GM18873 (cell line): ENCODE results near the gene HUS1.
"Not testable (repeated sequence)": the region's sequence is repeated elsewhere in the genome, so short reads cannot be mapped to it uniquely, and the experiment has no call there.

Experiments used
- ATAC-seq: cut with Tn5 transposase; IDR thresholded peaks from one replicate; pipeline ENCODE4 v1.9.1; 2021; ENCODE audit warnings: mild to moderate bottlenecking, moderate library complexity, moderate number of reproducible peaks; ENCODE audit not compliant: unreplicated experiment, low FRiP score

HUS1 gene

GRCh38 chr7:47979145-47979831 is at the start of gene HUS1:
HUS1 (minus strand) TSS chr7:47979615; CDS start chr7:47979519, 96 bp downstream.
- ATAC-seq, result peak; percentile 97

GRCh38 chr7:48028938-48029337 is 49.5 kb upstream of the HUS1 start, which contains the start of gene SUN3:
SUN3 (minus strand) TSS chr7:48029107; CDS start chr7:48028938, 169 bp downstream.
- no peak for ATAC-seq

- no peak for ATAC-seq
Measured at GRCh38 chr7:48025624-48026023, 46.2 kb upstream of the HUS1 start.

DNA sequence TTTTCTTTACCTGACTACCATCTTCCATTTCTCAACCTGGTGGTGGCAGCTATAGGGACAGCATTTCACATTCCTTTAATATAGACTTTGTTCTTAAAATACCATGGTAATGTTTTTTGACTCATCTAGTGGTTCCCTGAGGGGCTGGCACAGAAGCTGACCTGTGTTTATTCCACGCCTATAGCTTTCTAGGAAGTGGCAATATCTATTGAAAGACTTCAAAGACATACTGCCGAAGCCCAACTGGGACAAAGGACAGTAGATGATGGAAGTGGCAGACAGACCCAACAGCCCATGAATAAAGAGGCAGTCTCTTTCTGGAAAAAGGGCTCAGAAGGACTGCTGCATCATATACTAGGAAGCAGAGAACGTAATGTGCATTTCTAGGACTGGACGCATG is 38.3 kb upstream of the HUS1 start:
- no peak for ATAC-seq

GRCh38 chr7:48016641-48017040 is 37.2 kb upstream of the HUS1 start:
- ATAC-seq, result no peak

GRCh38 chr7:48011951-48012350 is 32.5 kb upstream of the HUS1 start:
- no peak for ATAC-seq

- ATAC-seq, result no peak
Measured at GRCh38 chr7:48011323-48011722, 31.9 kb upstream of the HUS1 start.

DNA sequence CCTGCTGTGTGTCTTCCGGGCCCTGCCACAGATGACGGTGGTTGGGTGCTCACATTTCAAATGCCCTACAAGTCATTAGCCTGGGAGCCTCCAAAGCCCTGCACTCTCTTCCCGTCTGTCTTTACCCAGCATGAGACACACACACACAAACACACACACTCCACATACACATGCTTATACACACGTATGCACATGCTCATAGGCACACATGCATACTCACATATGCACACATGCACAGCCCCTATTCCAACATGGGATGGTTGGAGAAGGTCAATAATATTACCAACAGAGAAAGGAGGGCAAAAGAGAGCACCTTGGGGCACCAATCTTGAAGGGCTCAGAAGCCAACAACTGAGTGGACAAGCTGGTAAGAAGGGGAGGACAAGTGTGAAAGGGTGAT is 30.5 kb upstream of the HUS1 start:
- ATAC-seq, result no peak

DNA sequence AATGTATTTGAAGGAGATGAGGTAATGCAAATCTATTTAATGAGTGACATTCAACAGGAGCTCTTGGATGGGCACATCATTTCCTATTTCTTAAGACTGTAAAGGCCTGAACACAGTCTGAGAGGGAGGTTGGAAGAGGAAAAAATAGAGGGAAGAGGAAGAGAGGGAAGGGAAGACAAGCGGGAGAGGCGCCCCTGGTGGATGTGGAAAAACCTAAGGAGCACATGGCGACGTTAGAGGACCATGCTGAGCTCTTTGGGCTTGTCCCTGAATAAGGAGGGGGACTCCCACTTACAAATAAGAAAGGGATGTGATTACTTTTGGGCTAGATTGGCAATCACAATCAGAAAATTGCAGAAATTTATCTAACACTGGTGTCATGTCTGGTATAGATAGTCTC is 29.8 kb upstream of the HUS1 start:
- no peak for ATAC-seq

- no peak for ATAC-seq
Measured at GRCh38 chr7:48006866-48007265, 27.5 kb upstream of the HUS1 start.

GRCh38 chr7:48004638-48005037 is 25.2 kb upstream of the HUS1 start:
- peak; percentile 52 for ATAC-seq

GRCh38 chr7:48004032-48004431 is 24.6 kb upstream of the HUS1 start:
- no peak for ATAC-seq

DNA sequence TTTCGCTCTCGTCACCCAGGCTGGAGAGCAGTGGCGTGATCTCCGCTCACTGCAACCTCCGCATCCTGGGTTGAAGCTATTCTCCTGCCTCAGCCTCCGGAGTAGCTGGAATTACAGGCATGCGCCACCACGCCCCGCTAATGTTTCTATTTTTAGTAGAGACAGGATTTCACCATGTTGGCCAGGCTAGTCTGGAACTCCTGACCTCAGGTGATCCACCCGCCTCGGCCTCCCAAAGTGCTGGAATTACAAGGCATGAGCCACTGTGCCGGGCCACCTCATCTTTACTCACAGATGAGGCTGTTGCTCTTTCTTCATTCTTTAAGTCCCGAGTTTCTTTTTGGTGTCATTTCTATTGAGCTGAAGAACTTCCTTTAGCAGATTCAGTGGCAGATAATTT is 20.7 kb upstream of the HUS1 start:
- ATAC-seq, result not testable (repeated sequence)

DNA sequence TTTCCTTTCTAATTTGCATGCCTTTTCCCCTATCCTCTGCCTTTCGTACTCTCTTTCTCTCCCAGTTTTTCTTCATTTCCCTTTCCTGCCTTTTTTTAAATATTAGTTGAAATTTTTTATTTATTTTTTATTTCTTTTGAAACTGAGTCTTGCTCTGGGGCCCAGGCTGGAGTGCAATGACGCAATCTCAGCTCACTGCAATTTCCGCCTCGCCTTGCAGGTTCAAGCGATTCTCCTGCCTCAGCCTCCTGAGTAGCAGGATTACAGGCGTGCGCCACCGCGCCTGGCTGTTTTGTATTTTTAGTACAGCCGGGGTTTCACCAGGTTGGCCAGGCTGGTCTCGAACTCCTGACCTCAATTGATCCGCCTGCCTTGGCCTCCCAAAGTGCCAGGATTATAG is 20.0 kb upstream of the HUS1 start:
- ATAC-seq, result no peak

- ATAC-seq, result no peak
Measured at GRCh38 chr7:47992446-47992845, 13.0 kb upstream of the HUS1 start.

- ATAC-seq, result peak; percentile 97
Measured at GRCh38 chr7:47991741-47992311, 12.4 kb upstream of the HUS1 start.

DNA sequence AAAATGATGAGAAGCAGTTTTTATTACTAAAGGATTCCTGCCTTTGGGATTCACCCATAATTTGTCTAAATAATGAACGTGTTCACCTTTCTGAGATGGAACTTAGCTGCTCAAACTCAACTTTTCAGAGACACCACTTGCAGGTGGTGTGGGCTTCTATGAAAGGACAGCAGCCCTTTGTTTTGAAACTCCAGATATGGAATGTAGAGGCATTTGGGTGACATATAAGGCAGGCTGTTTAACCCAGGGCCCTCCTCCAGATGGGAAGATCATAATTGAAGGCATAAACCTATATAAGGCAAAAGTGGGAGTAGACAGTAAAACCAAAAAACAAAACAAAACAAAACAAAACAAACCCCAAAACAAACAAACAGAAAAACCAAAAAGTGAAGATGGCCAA is 11.9 kb upstream of the HUS1 start:
- no peak for ATAC-seq

DNA sequence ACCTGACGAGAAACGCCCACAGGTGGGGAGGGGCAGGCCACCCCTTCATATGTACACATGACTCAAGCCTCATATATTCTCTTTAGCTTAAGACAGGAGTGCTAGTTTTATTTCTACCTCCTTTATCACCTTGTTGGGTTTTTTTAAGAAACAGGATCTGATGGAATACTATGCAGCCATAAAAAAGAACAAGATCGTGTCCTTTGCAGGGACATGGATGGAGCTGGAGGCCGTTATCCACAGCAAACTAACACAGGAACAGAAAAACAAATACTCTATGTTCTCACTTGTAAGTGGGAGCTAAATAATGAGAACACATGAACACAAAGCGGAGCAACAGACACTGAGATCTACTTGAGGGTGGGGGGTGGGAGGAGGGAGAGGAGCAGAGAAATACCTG is 11.2 kb upstream of the HUS1 start:
- no peak for ATAC-seq

- not testable (repeated sequence) for ATAC-seq
Measured at GRCh38 chr7:47989607-47990400, 10.4 kb upstream of the HUS1 start.

DNA sequence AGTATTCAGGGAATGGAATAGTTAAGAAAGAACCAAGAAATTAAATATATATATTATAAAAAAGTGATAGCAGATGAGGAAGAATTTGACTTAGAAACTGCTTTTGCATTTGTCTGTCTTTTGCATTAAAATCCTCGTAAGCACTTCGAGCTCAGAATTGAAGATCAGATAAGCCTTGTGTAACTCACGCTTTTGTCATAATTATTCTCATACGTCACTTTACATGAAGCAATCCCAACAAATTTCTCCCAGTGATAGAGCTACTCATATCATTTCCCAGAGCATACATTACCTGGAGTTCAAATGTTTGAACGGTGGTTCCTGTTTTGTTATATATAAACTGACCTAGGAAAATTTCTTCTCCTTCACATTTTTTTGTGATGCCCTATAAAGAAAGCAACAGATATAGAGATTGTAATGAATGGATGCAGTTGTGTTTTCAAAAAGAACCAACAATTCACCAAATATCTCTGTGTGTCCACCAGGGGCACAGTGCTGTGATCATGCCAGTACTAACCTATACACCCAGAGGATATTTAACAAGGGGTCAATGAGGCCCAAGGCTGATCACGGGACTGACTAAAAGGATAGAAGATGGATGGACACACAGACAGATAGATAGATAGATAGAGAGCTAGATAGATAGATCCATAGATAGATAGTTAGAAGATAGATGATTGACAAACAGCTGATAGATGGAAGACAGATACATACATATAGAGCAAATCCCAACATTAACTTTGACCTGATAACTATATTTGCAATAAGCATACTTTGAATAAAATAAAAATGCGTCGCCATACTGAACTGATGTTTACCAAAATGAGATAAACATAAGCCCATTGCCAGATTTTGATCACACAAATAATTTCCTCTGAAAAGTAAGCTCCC is 9.3 kb upstream of the HUS1 start:
- ATAC-seq, result no peak

DNA sequence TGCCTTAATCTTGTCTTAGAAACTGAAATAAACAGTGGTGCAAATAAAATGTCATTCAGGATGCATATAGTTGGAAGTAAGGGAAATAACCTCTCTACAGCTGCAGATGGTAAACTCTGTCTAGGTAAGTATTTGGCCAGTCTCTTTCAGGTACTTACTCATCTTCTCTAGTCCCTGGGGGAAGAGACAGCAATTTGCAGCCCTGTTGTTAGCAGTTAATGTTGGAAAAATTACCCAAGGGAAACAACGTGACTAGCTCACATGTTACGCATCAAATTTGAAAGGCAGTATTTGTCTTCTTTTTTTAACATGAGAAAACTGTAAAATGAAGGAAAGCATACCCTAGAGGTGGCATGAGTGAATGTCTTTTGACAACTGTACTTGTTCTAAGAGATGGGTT is 3.2 kb upstream of the HUS1 start:
- ATAC-seq, result no peak
